DOHH2 (cell line): ENCODE results near the gene SLC18B1.

Experiments
- H3F3A ChIP-seq: fragments of 200-600 bp; sonication (generic), shearing (Covaris generic); 2 replicates; pipeline ENCODE4 v1.6.0; 2016; ENCODE audit warnings: antibody characterized with exemption, mild to moderate bottlenecking; ENCODE audit not compliant: control insufficient read depth, insufficient read depth
- H3K27ac ChIP-seq: fragments of 200-600 bp; sonication (generic); 2 replicates; pipeline ENCODE4 v1.5.1; 2014; ENCODE audit warnings: low read depth, mild to moderate bottlenecking, low read length, moderate library complexity
- H3K27me3 ChIP-seq: fragments of 200-600 bp; sonication (generic); 2 replicates; pipeline ENCODE4 v1.6.1; 2014; ENCODE audit warnings: mild to moderate bottlenecking, low read length, mixed read lengths; ENCODE audit not compliant: control insufficient read depth
- H3K36me3 ChIP-seq: fragments of 200-600 bp; sonication (generic); 2 replicates; pipeline ENCODE4 v1.6.1; 2014; ENCODE audit warnings: mild to moderate bottlenecking, low read length, moderate library complexity, mixed read lengths; ENCODE audit not compliant: control insufficient read depth
- H3K4me1 ChIP-seq: fragments of 200-600 bp; sonication (generic); 2 replicates; pipeline ENCODE4 v1.6.1; 2014; ENCODE audit warnings: mild to moderate bottlenecking, low read length, mixed read lengths; ENCODE audit not compliant: control insufficient read depth
- H3K4me2 ChIP-seq: fragments of 200-600 bp; sonication (generic); 2 replicates; pipeline ENCODE4 v1.6.0; 2014; ENCODE audit warnings: mild to moderate bottlenecking, low read length, moderate library complexity
- H3K4me3 ChIP-seq: fragments of 200-600 bp; sonication (generic); 2 replicates; pipeline ENCODE4 v1.5.1; 2014; ENCODE audit warnings: mild to moderate bottlenecking, low read length, mixed read lengths
- H3K79me2 ChIP-seq: fragments of 200-600 bp; sonication (generic); 2 replicates; pipeline ENCODE4 v1.6.1; 2014; ENCODE audit warnings: mild to moderate bottlenecking, low read length, mixed read lengths; ENCODE audit not compliant: control insufficient read depth
- H3K9me2 ChIP-seq: fragments of 200-600 bp; sonication (generic); replicated peaks from 2 replicates; pipeline ENCODE4 v1.6.1; 2014; ENCODE audit warnings: mild to moderate bottlenecking, low read length, mixed read lengths; ENCODE audit not compliant: control insufficient read depth
- H3K9me3 ChIP-seq: fragments of 200-600 bp; sonication (generic); 2 replicates; pipeline ENCODE4 v1.6.1; 2014; ENCODE audit warnings: antibody characterized with exemption, low read length, mixed read lengths; ENCODE audit not compliant: control insufficient read depth, insufficient read depth
- H4K20me1 ChIP-seq: fragments of 200-600 bp; sonication (generic); 2 replicates; pipeline ENCODE4 v1.6.0; 2014; ENCODE audit warnings: low read depth, mild to moderate bottlenecking, antibody characterized with exemption, low read length, moderate library complexity; ENCODE audit not compliant: control insufficient read depth, insufficient read depth
- EZH2phosphoT487 ChIP-seq: fragments of 200-600 bp; sonication (generic); IDR thresholded peaks from 2 replicates; pipeline ENCODE4 v1.6.1; 2017; ENCODE audit warnings: borderline replicate concordance, mild to moderate bottlenecking, antibody characterized with exemption, low read length, moderate library complexity, mixed read lengths
- TF ChIP-seq, protein P1 (sequence below): fragments of 200-600 bp; sonication (generic); IDR thresholded peaks from one replicate; pipeline ENCODE4 v1.5.1; 2014; ENCODE audit warnings: antibody characterized with exemption, mild to moderate bottlenecking, low read depth, low read length; ENCODE audit not compliant: poor library complexity, severe bottlenecking

SLC18B1 gene

GRCh38 chr6:132798869-132799538 is 567 bp upstream of the SLC18B1 start:
- Histone ChIP-seq H3F3A (peaks cover 18% of the 10 kb centered on the region), H3K9me2 (no peaks in the 10 kb centered on the region), H3K4me3 (no peak overlapping the region), H3K27ac (peak overlapping the region; percentile 54), H3K4me1 (peaks cover 13% of the 10 kb centered on the region), H3K9me3 (no peaks in the 10 kb centered on the region), H3K4me2 (no peak overlapping the region), H3K36me3 (no peaks in the 10 kb centered on the region), H3K27me3 (no peaks in the 10 kb centered on the region), H3K79me2 (no peaks in the 10 kb centered on the region), H4K20me1 (no peaks in the 10 kb centered on the region)
- TF ChIP-seq, protein P1, sequence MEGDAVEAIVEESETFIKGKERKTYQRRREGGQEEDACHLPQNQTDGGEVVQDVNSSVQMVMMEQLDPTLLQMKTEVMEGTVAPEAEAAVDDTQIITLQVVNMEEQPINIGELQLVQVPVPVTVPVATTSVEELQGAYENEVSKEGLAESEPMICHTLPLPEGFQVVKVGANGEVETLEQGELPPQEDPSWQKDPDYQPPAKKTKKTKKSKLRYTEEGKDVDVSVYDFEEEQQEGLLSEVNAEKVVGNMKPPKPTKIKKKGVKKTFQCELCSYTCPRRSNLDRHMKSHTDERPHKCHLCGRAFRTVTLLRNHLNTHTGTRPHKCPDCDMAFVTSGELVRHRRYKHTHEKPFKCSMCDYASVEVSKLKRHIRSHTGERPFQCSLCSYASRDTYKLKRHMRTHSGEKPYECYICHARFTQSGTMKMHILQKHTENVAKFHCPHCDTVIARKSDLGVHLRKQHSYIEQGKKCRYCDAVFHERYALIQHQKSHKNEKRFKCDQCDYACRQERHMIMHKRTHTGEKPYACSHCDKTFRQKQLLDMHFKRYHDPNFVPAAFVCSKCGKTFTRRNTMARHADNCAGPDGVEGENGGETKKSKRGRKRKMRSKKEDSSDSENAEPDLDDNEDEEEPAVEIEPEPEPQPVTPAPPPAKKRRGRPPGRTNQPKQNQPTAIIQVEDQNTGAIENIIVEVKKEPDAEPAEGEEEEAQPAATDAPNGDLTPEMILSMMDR: peak; percentile 84
- TF ChIP-seq EZH2phosphoT487: no peak

DNA sequence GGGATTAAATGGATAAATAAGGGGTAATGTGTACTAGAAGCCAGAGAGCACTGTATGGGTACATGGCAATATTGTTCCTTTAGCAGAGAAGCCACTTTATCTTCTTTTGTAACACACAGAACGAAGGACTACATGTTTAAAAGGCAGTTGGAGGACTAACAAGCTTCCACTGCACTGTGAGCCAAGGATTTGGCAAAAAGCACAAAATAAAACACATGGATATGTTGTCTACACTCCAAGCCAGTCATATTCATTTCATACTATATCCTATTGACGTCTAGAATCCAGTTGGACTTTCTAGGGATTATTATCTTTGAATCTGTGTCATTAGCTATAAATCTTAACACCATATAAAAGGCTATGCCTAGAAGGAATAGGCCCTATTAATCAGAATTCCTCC is 3.0 kb downstream of the SLC18B1 start:
- no peaks in the 10 kb centered on the region for H3K36me3 ChIP-seq
- H3F3A ChIP-seq: peaks cover 18% of the 10 kb centered on the region
- H3K9me3 ChIP-seq: no peaks in the 10 kb centered on the region
- no peak overlapping the region for H3K4me2 ChIP-seq
- no peaks in the 10 kb centered on the region for H3K27me3 ChIP-seq
- no peaks in the 10 kb centered on the region for H3K9me2 ChIP-seq
- H3K79me2 ChIP-seq: no peaks in the 10 kb centered on the region
- no peak overlapping the region for H3K27ac ChIP-seq
- H3K4me1 ChIP-seq: peaks cover 13% of the 10 kb centered on the region
- TF ChIP-seq, protein P1: no peak
- no peak for TF ChIP-seq EZH2phosphoT487
- no peaks in the 10 kb centered on the region for H4K20me1 ChIP-seq
- H3K4me3 ChIP-seq: no peak overlapping the region

DNA sequence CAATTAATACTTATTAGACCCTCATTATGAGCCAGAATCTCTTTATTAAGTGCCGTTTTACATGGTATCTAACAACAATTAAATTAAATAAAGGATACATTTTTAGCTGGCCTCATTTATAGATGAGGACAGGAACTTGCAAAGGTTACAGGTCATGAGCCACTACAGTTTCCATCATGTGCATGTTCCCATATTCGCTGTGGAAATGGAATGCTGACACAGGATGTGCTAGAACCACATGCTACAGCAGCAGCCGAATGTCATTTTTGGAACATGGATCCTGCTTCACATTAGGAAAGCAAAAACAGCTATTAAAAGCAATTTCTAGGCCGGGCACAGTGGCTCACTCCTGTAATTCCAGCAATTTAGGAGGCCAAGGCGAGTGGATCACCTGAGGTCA is 5.9 kb downstream of the SLC18B1 start:
- no peaks in the 10 kb centered on the region for H3K9me2 ChIP-seq
- peaks cover under 1% of the 10 kb centered on the region for H3K4me1 ChIP-seq
- H3F3A ChIP-seq: peaks cover 6% of the 10 kb centered on the region
- no peak overlapping the region for H3K4me2 ChIP-seq
- no peaks in the 10 kb centered on the region for H4K20me1 ChIP-seq
- no peak overlapping the region for H3K4me3 ChIP-seq
- H3K36me3 ChIP-seq: no peaks in the 10 kb centered on the region
- no peaks in the 10 kb centered on the region for H3K27me3 ChIP-seq
- H3K27ac ChIP-seq: no peak overlapping the region
- H3K9me3 ChIP-seq: no peaks in the 10 kb centered on the region
- no peaks in the 10 kb centered on the region for H3K79me2 ChIP-seq
- no peak for TF ChIP-seq EZH2phosphoT487
- TF ChIP-seq, protein P1: no peak
